Cardiac muscle cell (in vitro differentiated cells and primary cell): ENCODE measurements around the gene RFK. TPM values are rescaled to one million over a fixed set of nuclear protein-coding genes. Genes with fewer than 3 reads are reported as not detected.

ENCODE experiments used
- DNase-seq, 2 donors: peaks; one replicate each; pipeline versions ENCODE4 v3.0.0 to v3.0.0-alpha.2; 2010 to 2017; ENCODE audit warnings: low read depth in 1 of 2, low spot score in 1 of 2
- H3K27ac ChIP-seq: fragments of 200-600 bp; sonication (generic); 2 replicates; pipeline ENCODE4 v1.5.1; 2016
- H3K27me3 ChIP-seq: fragments of 200-600 bp; sonication (generic); 2 replicates; pipeline ENCODE4 v1.6.0; 2016; ENCODE audit warnings: control low read depth
- H3K36me3 ChIP-seq: fragments of 200-600 bp; sonication (generic); 2 replicates; pipeline ENCODE4 v1.5.1; 2016; ENCODE audit warnings: control low read depth
- H3K4me1 ChIP-seq: fragments of 200-600 bp; sonication (generic); 2 replicates; pipeline ENCODE4 v1.8.1; 2017; ENCODE audit warnings: low read depth, mild to moderate bottlenecking, mixed run types
- H3K4me3 ChIP-seq: fragments of 200-600 bp; sonication (generic); 2 replicates; pipeline ENCODE4 v1.5.1; 2016; ENCODE audit warnings: mild to moderate bottlenecking
- H3K9me3 ChIP-seq: fragments of 200-600 bp; sonication (generic); 2 replicates; pipeline ENCODE4 v1.5.1; 2017; ENCODE audit warnings: low read depth, mild to moderate bottlenecking, control low read depth
- polyA plus RNA-seq: library from polyadenylated mRNA; unstranded; fragments of >200 nt; fragmentation: Nextera tagmentation; extraction: Ambion mirVana; gene quantifications from 2 replicates; pipeline ENCODE4 v1.2.1, GENCODE V29; 2016
- total RNA-seq: library from RNA; depleted of rRNA; stranded (reverse); fragments of >200 nt; gene quantifications from 2 replicates; pipeline ENCODE4 v1.2.3, GENCODE V29; 2016
- TF ChIP-seq, protein P1 (sequence below): IDR thresholded peaks from 2 replicates; pipeline ENCODE4 v1.5.1; 2012; ENCODE audit warnings: low read depth, mild to moderate bottlenecking, low read length

Gene RFK
- total and polyA plus RNA-seq, 2 experiments from 2014 or later, result 14.2 to 18.2 TPM

DNA sequence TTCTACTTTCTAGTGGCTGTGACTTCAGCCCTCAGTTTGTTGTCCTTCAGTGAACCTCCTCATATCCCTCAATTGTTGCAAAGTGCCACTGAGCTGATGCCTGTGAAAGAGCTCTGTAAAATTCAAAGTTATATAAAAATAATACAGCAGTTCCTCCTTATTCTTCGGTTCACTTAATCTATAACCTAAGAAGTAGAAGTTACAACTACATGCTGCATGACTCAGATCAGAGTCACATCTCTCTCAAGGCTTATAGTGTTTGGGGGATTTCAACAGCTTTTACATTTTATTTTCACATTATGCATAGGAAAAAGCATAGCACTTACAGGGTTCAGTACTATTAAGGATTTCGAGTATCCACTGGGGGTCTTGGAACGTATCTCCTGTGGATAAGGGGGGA, 39.6 kb upstream of the RFK start:
- no peak for DNase-seq
- H3K27me3 ChIP-seq, result no peaks in the 10 kb centered on the region
- no peaks in the 10 kb centered on the region for H3K9me3 ChIP-seq
- no peaks in the 10 kb centered on the region for H3K4me1 ChIP-seq
- no peaks in the 10 kb centered on the region for H3K36me3 ChIP-seq
- H3K27ac ChIP-seq, result no peak overlapping the region
- H3K4me3 ChIP-seq, result no peak overlapping the region
- TF ChIP-seq, protein P1, sequence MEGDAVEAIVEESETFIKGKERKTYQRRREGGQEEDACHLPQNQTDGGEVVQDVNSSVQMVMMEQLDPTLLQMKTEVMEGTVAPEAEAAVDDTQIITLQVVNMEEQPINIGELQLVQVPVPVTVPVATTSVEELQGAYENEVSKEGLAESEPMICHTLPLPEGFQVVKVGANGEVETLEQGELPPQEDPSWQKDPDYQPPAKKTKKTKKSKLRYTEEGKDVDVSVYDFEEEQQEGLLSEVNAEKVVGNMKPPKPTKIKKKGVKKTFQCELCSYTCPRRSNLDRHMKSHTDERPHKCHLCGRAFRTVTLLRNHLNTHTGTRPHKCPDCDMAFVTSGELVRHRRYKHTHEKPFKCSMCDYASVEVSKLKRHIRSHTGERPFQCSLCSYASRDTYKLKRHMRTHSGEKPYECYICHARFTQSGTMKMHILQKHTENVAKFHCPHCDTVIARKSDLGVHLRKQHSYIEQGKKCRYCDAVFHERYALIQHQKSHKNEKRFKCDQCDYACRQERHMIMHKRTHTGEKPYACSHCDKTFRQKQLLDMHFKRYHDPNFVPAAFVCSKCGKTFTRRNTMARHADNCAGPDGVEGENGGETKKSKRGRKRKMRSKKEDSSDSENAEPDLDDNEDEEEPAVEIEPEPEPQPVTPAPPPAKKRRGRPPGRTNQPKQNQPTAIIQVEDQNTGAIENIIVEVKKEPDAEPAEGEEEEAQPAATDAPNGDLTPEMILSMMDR, result no peak

- TF ChIP-seq, protein P1, result no peak
- no peaks in the 10 kb centered on the region for H3K4me1 ChIP-seq
- H3K9me3 ChIP-seq, result no peaks in the 10 kb centered on the region
- H3K27ac ChIP-seq, result no peak overlapping the region
- no peaks in the 10 kb centered on the region for H3K27me3 ChIP-seq
- no peak for DNase-seq
- no peak overlapping the region for H3K4me3 ChIP-seq
- no peaks in the 10 kb centered on the region for H3K36me3 ChIP-seq
Observed at GRCh38 chr9:76433406-76433805, 39.2 kb upstream of the RFK start.

DNA sequence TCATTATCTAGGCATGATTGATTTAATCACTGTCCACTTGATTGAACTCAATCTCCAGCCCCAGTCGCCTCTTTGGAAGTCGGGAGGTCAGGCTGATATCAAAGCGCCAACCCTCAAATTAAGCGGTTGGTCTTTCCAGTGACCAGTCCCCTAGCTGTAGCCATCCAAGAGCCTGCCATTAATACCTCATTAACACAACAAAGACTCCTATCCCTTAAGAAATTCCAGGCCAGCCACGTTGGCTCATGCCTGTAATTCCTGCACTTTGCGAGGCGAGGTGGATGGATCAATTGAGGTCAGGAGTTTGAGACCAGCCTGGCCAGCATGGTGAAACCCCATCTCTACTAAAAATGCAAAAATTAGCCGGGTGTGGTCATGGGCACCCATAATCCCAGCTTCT, 37.4 kb upstream of the RFK start:
- no peaks in the 10 kb centered on the region for H3K4me1 ChIP-seq
- TF ChIP-seq, protein P1, result no peak
- no peaks in the 10 kb centered on the region for H3K27me3 ChIP-seq
- no peak for DNase-seq
- no peak overlapping the region for H3K4me3 ChIP-seq
- no peaks in the 10 kb centered on the region for H3K36me3 ChIP-seq
- no peaks in the 10 kb centered on the region for H3K9me3 ChIP-seq
- no peak overlapping the region for H3K27ac ChIP-seq

GRCh38 chr9:76426807-76427419, 32.7 kb upstream of the RFK start:
- Histone ChIP-seq H3K4me1 (no peaks in the 10 kb centered on the region), H3K27me3 (no peaks in the 10 kb centered on the region), H3K36me3 (no peaks in the 10 kb centered on the region), H3K9me3 (no peaks in the 10 kb centered on the region), H3K4me3 (no peak overlapping the region), H3K27ac (no peak overlapping the region)
- DNase-seq, result no peak
- TF ChIP-seq, protein P1, result no peak

GRCh38 chr9:76425677-76426453, 31.6 kb upstream of the RFK start:
- Histone ChIP-seq H3K4me3 (no peak overlapping the region), H3K4me1 (no peaks in the 10 kb centered on the region), H3K9me3 (no peaks in the 10 kb centered on the region), H3K27me3 (no peaks in the 10 kb centered on the region), H3K36me3 (no peaks in the 10 kb centered on the region), H3K27ac (no peak overlapping the region)
- DNase-seq, result no peak
- TF ChIP-seq, protein P1, result no peak
